ENCODE results near the gene NEK7. TPM values are rescaled to one million over a fixed set of nuclear protein-coding genes. Genes with fewer than 3 reads are reported as not detected.

The NEK7 gene
- total RNA-seq, 1 donor from 2014 or later, result 34.7 TPM

DNA sequence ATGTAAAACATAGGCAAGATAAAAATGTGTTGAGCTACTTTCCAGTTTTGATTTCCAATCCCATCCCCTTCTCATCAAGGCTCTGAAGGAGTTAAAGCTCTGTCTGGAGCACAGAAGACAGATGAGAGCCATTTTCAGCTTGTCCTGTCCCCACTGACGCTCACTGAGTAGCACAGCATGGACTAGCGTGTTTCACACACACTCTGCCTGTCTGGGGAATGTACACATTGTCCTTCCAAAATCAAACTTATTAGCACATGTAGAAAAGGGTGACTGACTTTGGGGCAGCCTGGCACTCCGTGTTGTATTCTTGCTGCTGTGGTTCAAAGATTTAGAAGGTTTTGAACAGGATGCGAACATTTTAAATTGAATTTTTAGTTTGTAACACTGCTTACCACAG, 139.2 kb downstream of the NEK7 start:
- no peaks in the 10 kb centered on the region for H4K20me1 ChIP-seq (ENCODE audit: low read depth)
- no peak for TF ChIP-seq EZH2phosphoT487 (IDR thresholded peaks at IDR 0.05)
- no peak for TF ChIP-seq EZH2 (IDR thresholded peaks at IDR 0.05)
- TF ChIP-seq, protein P1, sequence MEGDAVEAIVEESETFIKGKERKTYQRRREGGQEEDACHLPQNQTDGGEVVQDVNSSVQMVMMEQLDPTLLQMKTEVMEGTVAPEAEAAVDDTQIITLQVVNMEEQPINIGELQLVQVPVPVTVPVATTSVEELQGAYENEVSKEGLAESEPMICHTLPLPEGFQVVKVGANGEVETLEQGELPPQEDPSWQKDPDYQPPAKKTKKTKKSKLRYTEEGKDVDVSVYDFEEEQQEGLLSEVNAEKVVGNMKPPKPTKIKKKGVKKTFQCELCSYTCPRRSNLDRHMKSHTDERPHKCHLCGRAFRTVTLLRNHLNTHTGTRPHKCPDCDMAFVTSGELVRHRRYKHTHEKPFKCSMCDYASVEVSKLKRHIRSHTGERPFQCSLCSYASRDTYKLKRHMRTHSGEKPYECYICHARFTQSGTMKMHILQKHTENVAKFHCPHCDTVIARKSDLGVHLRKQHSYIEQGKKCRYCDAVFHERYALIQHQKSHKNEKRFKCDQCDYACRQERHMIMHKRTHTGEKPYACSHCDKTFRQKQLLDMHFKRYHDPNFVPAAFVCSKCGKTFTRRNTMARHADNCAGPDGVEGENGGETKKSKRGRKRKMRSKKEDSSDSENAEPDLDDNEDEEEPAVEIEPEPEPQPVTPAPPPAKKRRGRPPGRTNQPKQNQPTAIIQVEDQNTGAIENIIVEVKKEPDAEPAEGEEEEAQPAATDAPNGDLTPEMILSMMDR (IDR thresholded peaks at IDR 0.05), result no peak
- H3K4me1 ChIP-seq, result peaks cover 15% of the 10 kb centered on the region
- DNase-seq (ENCODE audit: low spot score), result no peak
- Mint-ChIP-seq H3K4me1 (peaks cover 68% of the 10 kb centered on the region), H3K4me3 (peak overlapping the region; percentile 65), H3K36me3 (peaks cover 7% of the 10 kb centered on the region), H3K27ac (peak overlapping the region; percentile 66), H3K27me3 (ENCODE audit: insufficient read depth, low read depth) (no peaks in the 10 kb centered on the region), H3K9me3 (no peaks in the 10 kb centered on the region)
- no peaks in the 10 kb centered on the region for H3K79me2 ChIP-seq (ENCODE audit: low read depth)
- H3K4me2 ChIP-seq, result no peak overlapping the region
- H3K9ac ChIP-seq, result no peak overlapping the region
- H3F3A ChIP-seq (ENCODE audit: low read depth), result no peaks in the 10 kb centered on the region
- H3K9me3 ChIP-seq (ENCODE audit: low read depth), result no peaks in the 10 kb centered on the region
- H3K4me3 ChIP-seq, result no peak overlapping the region
- H3K27me3 ChIP-seq, result no peaks in the 10 kb centered on the region
- H3K36me3 ChIP-seq, result no peaks in the 10 kb centered on the region
- no peak overlapping the region for H3K27ac ChIP-seq
- H2AFZ ChIP-seq (replicated peaks), result no peak overlapping the region

DNA sequence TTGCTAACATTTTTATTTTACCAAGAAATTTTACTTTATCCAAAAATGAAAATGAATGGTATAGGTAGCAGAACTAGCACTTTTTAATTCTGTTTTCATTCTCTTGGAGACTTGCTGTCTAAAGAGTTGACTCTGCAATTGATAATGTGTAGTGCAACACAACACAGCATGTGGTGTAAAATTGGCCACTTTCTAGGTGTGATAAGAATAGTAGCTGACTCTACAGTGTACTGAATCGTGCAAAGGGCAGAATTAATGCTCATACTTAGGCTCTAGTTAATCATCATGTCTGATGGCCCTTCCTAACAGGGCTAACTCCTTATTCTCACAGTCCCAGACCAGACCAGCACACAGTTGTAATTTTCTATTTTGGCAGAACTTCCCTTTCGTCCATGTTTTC, 140.5 kb downstream of the NEK7 start:
- Mint-ChIP-seq H3K27ac (peak overlapping the region; percentile 57), H3K36me3 (peaks cover 10% of the 10 kb centered on the region), H3K4me1 (peaks cover 60% of the 10 kb centered on the region), H3K27me3 (ENCODE audit: insufficient read depth, low read depth) (no peaks in the 10 kb centered on the region), H3K9me3 (no peaks in the 10 kb centered on the region), H3K4me3 (no peak overlapping the region)
- Histone ChIP-seq H3K36me3 (no peaks in the 10 kb centered on the region), H4K20me1 (ENCODE audit: low read depth) (no peaks in the 10 kb centered on the region), H3F3A (ENCODE audit: low read depth) (no peaks in the 10 kb centered on the region), H3K27ac (no peak overlapping the region), H3K9me3 (ENCODE audit: low read depth) (no peaks in the 10 kb centered on the region), H2AFZ (replicated peaks) (no peak overlapping the region), H3K9ac (no peak overlapping the region), H3K4me1 (peaks cover 7% of the 10 kb centered on the region), H3K4me2 (no peak overlapping the region), H3K4me3 (no peak overlapping the region), H3K79me2 (ENCODE audit: low read depth) (no peaks in the 10 kb centered on the region), H3K27me3 (no peaks in the 10 kb centered on the region)
- no peak for TF ChIP-seq EZH2 (IDR thresholded peaks at IDR 0.05)
- TF ChIP-seq, protein P1 (IDR thresholded peaks at IDR 0.05), result no peak
- no peak for TF ChIP-seq EZH2phosphoT487 (IDR thresholded peaks at IDR 0.05)
- no peak for DNase-seq (ENCODE audit: low spot score)

DNA sequence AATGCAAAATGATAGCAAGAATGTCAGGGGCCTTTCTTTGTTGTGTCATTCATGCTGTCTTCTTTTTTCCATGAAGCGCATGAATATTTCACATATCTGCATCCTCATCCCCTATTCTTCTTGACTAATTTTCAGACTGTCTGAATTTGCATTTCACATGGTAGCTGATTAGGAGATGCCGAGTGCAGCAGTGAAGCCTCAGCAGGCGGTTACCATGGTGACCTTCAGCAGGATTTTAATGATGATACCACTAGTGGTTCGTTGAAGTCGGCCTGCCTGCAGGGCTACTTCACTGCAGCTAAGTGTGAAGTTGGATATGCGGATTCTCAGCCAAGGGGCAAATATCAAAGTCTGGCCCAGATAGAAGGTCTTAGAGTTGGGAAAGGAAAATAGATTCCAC, 141.8 kb downstream of the NEK7 start:
- peaks cover 12% of the 10 kb centered on the region for H3K36me3 Mint-ChIP-seq
- peak; percentile 56 for DNase-seq (ENCODE audit: low spot score)
- Histone ChIP-seq H3K27me3 (no peaks in the 10 kb centered on the region), H3K4me1 (peaks cover 7% of the 10 kb centered on the region), H2AFZ (replicated peaks) (no peak overlapping the region), H3K4me3 (no peak overlapping the region), H3K4me2 (no peak overlapping the region), H3K9me3 (ENCODE audit: low read depth) (no peaks in the 10 kb centered on the region), H3K27ac (no peak overlapping the region), H4K20me1 (ENCODE audit: low read depth) (no peaks in the 10 kb centered on the region), H3K36me3 (no peaks in the 10 kb centered on the region), H3F3A (ENCODE audit: low read depth) (no peaks in the 10 kb centered on the region), H3K9ac (no peak overlapping the region), H3K79me2 (ENCODE audit: low read depth) (no peaks in the 10 kb centered on the region)
- H3K4me1 Mint-ChIP-seq, result peaks cover 55% of the 10 kb centered on the region
- H3K4me3 Mint-ChIP-seq, result no peak overlapping the region
- TF ChIP-seq, protein P1 (IDR thresholded peaks at IDR 0.05), result no peak
- TF ChIP-seq EZH2phosphoT487 (IDR thresholded peaks at IDR 0.05) (no peak), EZH2 (IDR thresholded peaks at IDR 0.05) (no peak)
- H3K9me3 Mint-ChIP-seq, result no peaks in the 10 kb centered on the region
- peak overlapping the region; percentile 7 for H3K27ac Mint-ChIP-seq
- H3K27me3 Mint-ChIP-seq (ENCODE audit: insufficient read depth, low read depth), result no peaks in the 10 kb centered on the region
